Mesodermal cell (in vitro differentiated cells): Measurements from ENCODE around the gene HOXA9.

ENCODE experiments used
- H3K27ac ChIP-seq: 2 replicates; pipeline ENCODE4 v1.7.0; 2013; ENCODE audit warnings: mild to moderate bottlenecking, low read depth, low read length, moderate library complexity; ENCODE audit not compliant: severe bottlenecking
- H3K36me3 ChIP-seq: 2 replicates; pipeline ENCODE4 v1.7.1; 2013; ENCODE audit warnings: mild to moderate bottlenecking, low read length, moderate library complexity; ENCODE audit not compliant: control insufficient read depth, insufficient read depth
- H3K4me1 ChIP-seq: one replicate; pipeline ENCODE4 v1.7.1; 2013; ENCODE audit warnings: mild to moderate bottlenecking, low read length; ENCODE audit not compliant: insufficient read depth, control insufficient read depth, poor library complexity, severe bottlenecking
- H3K4me3 ChIP-seq: 2 replicates; pipeline ENCODE4 v1.7.0; 2013; ENCODE audit warnings: low read length, control low read depth, mild to moderate bottlenecking; ENCODE audit not compliant: insufficient read depth, poor library complexity, severe bottlenecking; ENCODE audit errors: extremely low read depth
- H3K9me3 ChIP-seq: 2 replicates; pipeline ENCODE4 v1.7.1; 2013; ENCODE audit warnings: mild to moderate bottlenecking, low read length, moderate library complexity; ENCODE audit not compliant: control insufficient read depth
- WGBS, 2 experiments: methylation state at CpG; one replicate each; pipeline ENCODE4 v1.1.5; 2013; ENCODE audit warnings: missing lambda C conversion rate in 2 of 2; ENCODE audit not compliant: insufficient coverage in 2 of 2; 5-methylcytosine and 5-hydroxymethylcytosine counted together

The HOXA9 gene

GRCh38 chr7:27123477-27124053, 41.8 kb downstream of the HOXA9 start:
- Histone ChIP-seq H3K27ac (no peak overlapping the region), H3K4me3 (no peak overlapping the region)

DNA sequence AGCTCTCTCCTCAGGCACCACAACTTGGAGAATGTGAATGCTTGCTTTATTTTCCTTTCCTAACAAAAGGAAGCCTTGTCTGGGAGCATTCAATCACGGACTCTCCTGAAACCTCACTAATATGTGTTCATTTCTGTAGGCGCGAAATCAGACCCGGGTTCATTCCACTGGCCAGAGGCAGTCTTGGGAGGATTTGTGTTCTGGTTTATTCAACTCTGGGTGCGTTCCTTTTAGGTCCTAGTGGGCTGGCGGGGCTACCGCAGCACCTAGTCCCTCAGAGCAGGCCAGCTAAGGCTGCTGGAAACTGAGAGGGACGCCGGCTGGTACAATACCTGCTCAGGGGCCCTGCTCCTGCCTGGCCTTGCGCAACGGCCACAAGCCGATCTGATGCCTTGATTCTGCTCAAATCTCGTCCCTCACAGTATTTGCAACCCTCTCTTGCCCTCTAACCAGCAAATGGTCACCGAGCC, 42.3 kb downstream of the HOXA9 start:
- H3K9me3 ChIP-seq, result no peaks in the 10 kb centered on the region
- H3K4me1 ChIP-seq, result no peaks in the 10 kb centered on the region
- H3K36me3 ChIP-seq, result no peaks in the 10 kb centered on the region
- WGBS, 2 experiments, result 3 to 5% methylated on average over 5 to 7 of the region's 14 CpGs
- H3K27ac ChIP-seq, result peak overlapping the region; percentile 36
- H3K4me3 ChIP-seq, result no peak overlapping the region

More at GRCh38 chr7:27123477-27124053, 41.8 kb downstream of the HOXA9 start:
- Histone ChIP-seq H3K36me3 (no peaks in the 10 kb centered on the region), H3K9me3 (no peaks in the 10 kb centered on the region), H3K4me1 (no peaks in the 10 kb centered on the region)
- 5 to 18% methylated on average over 13 to 14 of the region's 26 CpGs for WGBS, 2 experiments

GRCh38 chr7:27122077-27122910, 43.0 kb downstream of the HOXA9 start:
- Histone ChIP-seq H3K36me3 (no peaks in the 10 kb centered on the region), H3K4me3 (no peak overlapping the region), H3K4me1 (no peaks in the 10 kb centered on the region), H3K27ac (peak overlapping the region; percentile 36), H3K9me3 (no peaks in the 10 kb centered on the region)
- 3 to 4% methylated on average over 26 to 28 of the region's 42 CpGs for WGBS, 2 experiments

GRCh38 chr7:27121684-27122076, 43.7 kb downstream of the HOXA9 start:
- no peak overlapping the region for H3K27ac ChIP-seq
- 17 to 19% methylated on average over 7 of the region's 7 CpGs for WGBS, 2 experiments

DNA sequence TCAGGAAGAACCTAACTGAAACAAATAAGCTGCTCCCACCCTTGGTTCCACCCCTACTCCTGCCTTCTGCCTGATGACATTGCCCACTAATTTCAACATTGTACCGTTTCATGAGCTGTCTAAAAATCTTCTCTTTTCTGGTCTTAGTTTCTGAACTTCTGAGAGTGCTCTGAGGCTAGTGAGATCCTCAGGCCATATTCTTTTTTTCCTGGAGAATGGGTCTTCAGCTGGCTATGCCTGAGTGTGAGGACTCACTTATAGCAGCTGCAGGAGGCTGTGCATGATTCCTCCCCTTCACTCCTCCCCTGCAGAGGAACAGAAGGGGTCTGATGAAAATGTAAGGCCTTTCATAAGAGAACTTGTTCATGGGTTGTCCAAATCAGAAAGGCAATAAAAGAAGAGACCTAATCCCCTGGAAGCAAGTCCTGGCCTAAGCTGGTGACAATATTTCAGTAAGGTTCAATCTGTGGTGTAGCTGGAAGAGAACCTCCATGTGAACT, 45.9 kb downstream of the HOXA9 start:
- no peak overlapping the region for H3K27ac ChIP-seq
- no peak overlapping the region for H3K4me3 ChIP-seq
- H3K9me3 ChIP-seq, result no peaks in the 10 kb centered on the region
- peaks cover 5% of the 10 kb centered on the region for H3K4me1 ChIP-seq
- H3K36me3 ChIP-seq, result no peaks in the 10 kb centered on the region
- 78% methylated on average over 1 of the region's 1 CpG; no CpG with 5 or more reads in 1 of the 2 experiments for WGBS, 2 experiments

More at GRCh38 chr7:27121684-27122076, 43.7 kb downstream of the HOXA9 start:
- no peaks in the 10 kb centered on the region for H3K9me3 ChIP-seq
- H3K4me3 ChIP-seq, result no peak overlapping the region
- no peaks in the 10 kb centered on the region for H3K36me3 ChIP-seq
- no peaks in the 10 kb centered on the region for H3K4me1 ChIP-seq

DNA sequence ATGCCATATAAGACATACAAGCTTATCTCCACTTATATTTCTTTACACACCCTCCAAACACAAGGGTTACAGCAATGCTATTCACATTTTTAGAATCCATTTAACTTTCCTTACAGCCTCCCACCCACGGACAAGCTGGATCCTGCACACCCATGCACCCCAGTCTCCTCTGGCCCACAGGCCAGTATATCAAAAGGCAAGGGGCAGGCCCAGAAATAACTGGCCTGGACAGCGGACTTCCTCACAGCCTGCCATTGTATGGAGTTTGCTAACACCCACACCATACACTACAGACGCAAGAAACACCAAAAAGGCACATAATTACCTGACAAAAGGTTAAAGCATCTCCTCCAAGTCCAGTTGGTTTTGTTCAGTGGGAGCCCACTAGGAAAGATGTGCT, 46.8 kb downstream of the HOXA9 start:
- H3K4me1 ChIP-seq, result peaks cover 10% of the 10 kb centered on the region
- no peaks in the 10 kb centered on the region for H3K9me3 ChIP-seq
- 11 to 24% methylated on average over 1 to 2 of the region's 3 CpGs for WGBS, 2 experiments
- no peak overlapping the region for H3K27ac ChIP-seq
- H3K4me3 ChIP-seq, result no peak overlapping the region
- no peaks in the 10 kb centered on the region for H3K36me3 ChIP-seq

- Histone ChIP-seq H3K9me3 (no peaks in the 10 kb centered on the region), H3K4me3 (no peak overlapping the region), H3K36me3 (no peaks in the 10 kb centered on the region), H3K4me1 (peaks cover 10% of the 10 kb centered on the region), H3K27ac (no peak overlapping the region)
- WGBS, 2 experiments, result 0 to 6% methylated on average over 7 to 10 of the region's 19 CpGs
These were observed 47.3 kb downstream of the HOXA9 start for GRCh38 chr7:27117887-27118491.

GRCh38 chr7:27116962-27117886, 48.1 kb downstream of the HOXA9 start:
- no peaks in the 10 kb centered on the region for H3K9me3 ChIP-seq
- WGBS, 2 experiments, result 9 to 10% methylated on average over 9 to 12 of the region's 12 CpGs
- no peaks in the 10 kb centered on the region for H3K36me3 ChIP-seq
- no peak overlapping the region for H3K27ac ChIP-seq
- peaks cover 10% of the 10 kb centered on the region for H3K4me1 ChIP-seq
- H3K4me3 ChIP-seq, result no peak overlapping the region

GRCh38 chr7:27116031-27116961, 49.0 kb downstream of the HOXA9 start:
- no peaks in the 10 kb centered on the region for H3K9me3 ChIP-seq
- WGBS, 2 experiments, result 5% methylated on average over 4 to 11 of the region's 20 CpGs
- peak overlapping the region; percentile 6 for H3K4me3 ChIP-seq
- H3K4me1 ChIP-seq, result peaks cover 10% of the 10 kb centered on the region
- H3K27ac ChIP-seq, result no peak overlapping the region
- no peaks in the 10 kb centered on the region for H3K36me3 ChIP-seq
